ENCODE data around the gene UBE2D4.
"Not testable (repeated sequence)": the region's sequence is repeated elsewhere in the genome, so short reads cannot be mapped to it uniquely, and the experiment has no call there.

- not testable (repeated sequence) for TF ChIP-seq POLR2A (IDR thresholded peaks at IDR 0.05); POLR2AphosphoS5 (IDR thresholded peaks at IDR 0.05; ENCODE audit: insufficient read depth in 1 of 2, low read depth in 1 of 2)
Observed at GRCh38 chr7:43968172-43969040, 42.2 kb downstream of the UBE2D4 start.
